WTC11 (cell line): ENCODE data around the gene ATG4C. TPM values are rescaled to one million over a fixed set of nuclear protein-coding genes. Genes with fewer than 3 reads are reported as not detected.
"Not testable (repeated sequence)": the region's sequence is repeated elsewhere in the genome, so short reads cannot be mapped to it uniquely, and the experiment has no call there.

Experiments
- ATAC-seq: fragments of 200-7000 bp; cut with Tn5 transposase; 2 replicates; pipeline ENCODE4 v1.10.0; 2021; ENCODE audit warnings: mild to moderate bottlenecking, moderate library complexity
- CTCF ChIA-PET: fragments of 300-600 bp; sonication (Branson Sonifier 250); formaldehyde crosslinking; loops from one replicate; lab custom pipeline; 2021; ENCODE audit warnings: antibody characterized with exemption; lab: Charles Lee
- POLR2A ChIA-PET: fragments of 350-600 bp; sonication (Branson Sonifier 250); formaldehyde crosslinking; loops from one replicate; lab custom pipeline; 2021; ENCODE audit warnings: antibody characterized with exemption; lab: Charles Lee
- DNase-seq: peaks from one replicate; pipeline ENCODE4 v3.0.0; 2021; ENCODE audit warnings: low spot score
- H3K27ac Mint-ChIP-seq: 2 replicates; pipeline ENCODE4 v1.8.0; 2021; ENCODE audit warnings: mixed read lengths
- H3K27me3 Mint-ChIP-seq: 2 replicates; pipeline ENCODE4 v1.8.0; 2021; ENCODE audit warnings: low read depth, mild to moderate bottlenecking, moderate library complexity, mixed read lengths
- H3K36me3 Mint-ChIP-seq: 2 replicates; pipeline ENCODE4 v1.8.0; 2021; ENCODE audit warnings: mixed read lengths
- H3K4me1 Mint-ChIP-seq: 2 replicates; pipeline ENCODE4 v1.8.0; 2022; ENCODE audit warnings: mixed read lengths
- H3K4me3 Mint-ChIP-seq: 2 replicates; pipeline ENCODE4 v1.8.0; 2021; ENCODE audit warnings: mild to moderate bottlenecking, moderate library complexity, mixed read lengths
- H3K9me3 Mint-ChIP-seq: 2 replicates; pipeline ENCODE4 v1.8.0; 2021; ENCODE audit warnings: mixed read lengths
- ELF4 ChIP-seq: sonication (generic); formaldehyde crosslinking; IDR thresholded peaks from 2 replicates; pipeline ENCODE4 v1.8.1; 2022; ENCODE audit warnings: low read depth, mild to moderate bottlenecking, moderate library complexity, missing genetic modification reagents
- HMGA2 ChIP-seq: fragments of 250-450 bp; sonication (Bioruptor Pico); IDR thresholded peaks from 2 replicates; pipeline ENCODE4 v1.4.0; 2021; ENCODE audit warnings: mild to moderate bottlenecking, moderate library complexity
- MXD4 ChIP-seq: fragments of 250-450 bp; sonication (Bioruptor Pico); IDR thresholded peaks from 2 replicates; pipeline ENCODE4 v1.8.0; 2021; ENCODE audit warnings: mild to moderate bottlenecking, moderate library complexity, borderline replicate concordance
- NFATC4 ChIP-seq: fragments of 250-450 bp; sonication (Bioruptor Pico); IDR thresholded peaks from 2 replicates; pipeline ENCODE4 v1.9.0; 2021; ENCODE audit warnings: mild to moderate bottlenecking
- NFE2L1 ChIP-seq: sonication (generic); formaldehyde crosslinking; IDR thresholded peaks from 2 replicates; pipeline ENCODE4 v1.8.1; 2023; ENCODE audit warnings: missing genetic modification reagents
- SMAD4 ChIP-seq: sonication (generic); formaldehyde crosslinking; IDR thresholded peaks from 2 replicates; pipeline ENCODE4 v1.8.0; 2022; ENCODE audit warnings: mild to moderate bottlenecking, missing genetic modification reagents
- SOX15 ChIP-seq: fragments of 250-450 bp; sonication (Bioruptor Pico); IDR thresholded peaks from 2 replicates; pipeline ENCODE4 v1.9.0; 2021; ENCODE audit warnings: mild to moderate bottlenecking
- ZNF121 ChIP-seq: sonication (generic); formaldehyde crosslinking; IDR thresholded peaks from 2 replicates; pipeline ENCODE4 v1.8.0; 2023; ENCODE audit warnings: missing genetic modification reagents
- ZNF317 ChIP-seq: sonication (generic); formaldehyde crosslinking; IDR thresholded peaks from 2 replicates; pipeline ENCODE4 v1.8.1; 2023; ENCODE audit warnings: low read depth, mild to moderate bottlenecking, moderate library complexity, missing genetic modification reagents, borderline replicate concordance
- ZNF423 ChIP-seq: fragments of 250-450 bp; sonication (Bioruptor Pico); IDR thresholded peaks from 2 replicates; pipeline ENCODE4 v2.1.2; 2022; ENCODE audit warnings: mild to moderate bottlenecking, moderate library complexity
- total RNA-seq: library from RNA; stranded (reverse); gene quantifications from 3 replicates; pipeline ENCODE4 v1.2.3, GENCODE V29; 2021
- TF ChIP-seq, protein P1 (sequence below): sonication (generic); formaldehyde crosslinking; conservative IDR thresholded peaks from 2 replicates; pipeline ENCODE4 v1.8.1; 2023; ENCODE audit warnings: mild to moderate bottlenecking, low read depth, missing genetic modification reagents, moderate library complexity
- TF ChIP-seq, protein P2 (sequence below): sonication (generic); formaldehyde crosslinking; IDR thresholded peaks from 2 replicates; pipeline ENCODE4 v1.8.1; 2022; ENCODE audit warnings: low read depth, mild to moderate bottlenecking, moderate library complexity, missing genetic modification reagents, borderline replicate concordance
- TF ChIP-seq, protein P3 (sequence below): sonication (generic); formaldehyde crosslinking; IDR thresholded peaks from 2 replicates; pipeline ENCODE4 v1.8.0; 2022; ENCODE audit warnings: mild to moderate bottlenecking, missing genetic modification reagents

ATG4C gene
- total RNA-seq, 1 experiment from 2014 or later, result 16.6 TPM

DNA sequence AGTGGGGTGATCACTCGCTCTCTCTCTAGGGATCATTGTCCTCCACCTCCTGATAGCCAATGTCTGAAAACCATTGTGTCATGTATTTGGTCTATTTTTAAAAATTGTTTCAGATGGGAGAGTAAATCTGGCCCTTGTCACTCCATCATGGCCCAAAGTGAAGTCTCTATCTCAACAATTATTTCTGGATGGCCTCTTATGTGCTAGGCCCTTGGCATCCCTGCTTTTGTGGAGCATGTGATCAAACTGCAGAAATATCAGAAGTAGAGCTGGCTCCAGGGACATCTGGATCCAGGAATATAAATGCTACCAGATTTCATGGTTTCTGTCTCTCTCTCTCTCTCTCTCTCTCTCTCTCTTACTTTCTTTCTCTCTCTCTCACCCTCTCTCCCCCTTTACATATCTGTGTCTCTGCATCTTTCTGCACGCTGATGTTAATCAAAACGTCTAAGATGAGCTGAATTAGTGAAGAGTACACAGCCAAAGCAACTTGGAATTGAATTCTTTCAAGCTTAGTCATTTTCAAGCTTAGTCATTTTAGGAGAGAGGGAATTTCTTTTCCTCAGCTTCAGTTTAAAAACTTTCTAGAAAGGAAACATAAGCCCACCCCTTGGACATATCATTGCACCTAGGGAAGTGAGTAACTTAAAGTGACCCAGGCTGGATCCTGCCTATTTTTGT is 48.3 kb upstream of the ATG4C start (continued):
- TF ChIP-seq ZNF317 (CRISPR knock-in tag), result no peak
- TF ChIP-seq NFE2L1, result no peak
- no peak for TF ChIP-seq NFATC4
- no peak for TF ChIP-seq SOX15 (CRISPR knock-in tag)
- no peak for TF ChIP-seq ZNF423 (CRISPR knock-in tag)
- TF ChIP-seq SMAD4 (CRISPR knock-in tag), result no peak
- TF ChIP-seq, protein P1, sequence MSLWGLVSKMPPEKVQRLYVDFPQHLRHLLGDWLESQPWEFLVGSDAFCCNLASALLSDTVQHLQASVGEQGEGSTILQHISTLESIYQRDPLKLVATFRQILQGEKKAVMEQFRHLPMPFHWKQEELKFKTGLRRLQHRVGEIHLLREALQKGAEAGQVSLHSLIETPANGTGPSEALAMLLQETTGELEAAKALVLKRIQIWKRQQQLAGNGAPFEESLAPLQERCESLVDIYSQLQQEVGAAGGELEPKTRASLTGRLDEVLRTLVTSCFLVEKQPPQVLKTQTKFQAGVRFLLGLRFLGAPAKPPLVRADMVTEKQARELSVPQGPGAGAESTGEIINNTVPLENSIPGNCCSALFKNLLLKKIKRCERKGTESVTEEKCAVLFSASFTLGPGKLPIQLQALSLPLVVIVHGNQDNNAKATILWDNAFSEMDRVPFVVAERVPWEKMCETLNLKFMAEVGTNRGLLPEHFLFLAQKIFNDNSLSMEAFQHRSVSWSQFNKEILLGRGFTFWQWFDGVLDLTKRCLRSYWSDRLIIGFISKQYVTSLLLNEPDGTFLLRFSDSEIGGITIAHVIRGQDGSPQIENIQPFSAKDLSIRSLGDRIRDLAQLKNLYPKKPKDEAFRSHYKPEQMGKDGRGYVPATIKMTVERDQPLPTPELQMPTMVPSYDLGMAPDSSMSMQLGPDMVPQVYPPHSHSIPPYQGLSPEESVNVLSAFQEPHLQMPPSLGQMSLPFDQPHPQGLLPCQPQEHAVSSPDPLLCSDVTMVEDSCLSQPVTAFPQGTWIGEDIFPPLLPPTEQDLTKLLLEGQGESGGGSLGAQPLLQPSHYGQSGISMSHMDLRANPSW (CRISPR knock-in tag), result no peak
- TF ChIP-seq, protein P2, sequence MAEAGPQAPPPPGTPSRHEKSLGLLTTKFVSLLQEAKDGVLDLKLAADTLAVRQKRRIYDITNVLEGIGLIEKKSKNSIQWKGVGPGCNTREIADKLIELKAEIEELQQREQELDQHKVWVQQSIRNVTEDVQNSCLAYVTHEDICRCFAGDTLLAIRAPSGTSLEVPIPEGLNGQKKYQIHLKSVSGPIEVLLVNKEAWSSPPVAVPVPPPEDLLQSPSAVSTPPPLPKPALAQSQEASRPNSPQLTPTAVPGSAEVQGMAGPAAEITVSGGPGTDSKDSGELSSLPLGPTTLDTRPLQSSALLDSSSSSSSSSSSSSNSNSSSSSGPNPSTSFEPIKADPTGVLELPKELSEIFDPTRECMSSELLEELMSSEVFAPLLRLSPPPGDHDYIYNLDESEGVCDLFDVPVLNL (CRISPR knock-in tag), result no peak
- no peak for TF ChIP-seq HMGA2 (CRISPR knock-in tag)
- no peak for TF ChIP-seq ZNF121 (CRISPR knock-in tag)
- TF ChIP-seq ELF4, result no peak
- no peak for TF ChIP-seq MXD4

DNA sequence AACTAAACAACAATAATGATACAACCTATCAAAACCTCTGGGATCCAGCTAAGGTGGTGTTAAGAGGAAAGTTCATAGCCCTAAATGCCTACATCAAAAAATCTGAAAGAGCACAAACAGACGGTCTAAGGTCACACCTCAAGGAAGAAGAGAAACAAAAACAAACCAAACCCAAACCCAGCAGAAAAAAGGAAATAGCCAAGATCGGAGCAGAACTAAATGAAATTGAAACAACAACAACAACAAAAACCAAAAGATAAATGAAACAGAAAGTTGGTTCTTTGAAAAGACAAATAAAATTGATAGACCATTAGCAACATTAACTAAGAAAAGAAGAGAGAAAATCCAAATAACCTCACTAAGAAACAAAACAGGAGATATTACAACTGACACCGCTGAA is 43.2 kb upstream of the ATG4C start:
- Mint-ChIP-seq H3K9me3 (peaks cover 14% of the 10 kb centered on the region), H3K4me1 (peaks cover 20% of the 10 kb centered on the region)
- CTCF ChIA-PET, DNase-seq, H3K27me3 Mint-ChIP-seq, H3K27ac Mint-ChIP-seq, H3K36me3 Mint-ChIP-seq, H3K4me3 Mint-ChIP-seq, POLR2A ChIA-PET, ATAC-seq: not testable (repeated sequence)

DNA sequence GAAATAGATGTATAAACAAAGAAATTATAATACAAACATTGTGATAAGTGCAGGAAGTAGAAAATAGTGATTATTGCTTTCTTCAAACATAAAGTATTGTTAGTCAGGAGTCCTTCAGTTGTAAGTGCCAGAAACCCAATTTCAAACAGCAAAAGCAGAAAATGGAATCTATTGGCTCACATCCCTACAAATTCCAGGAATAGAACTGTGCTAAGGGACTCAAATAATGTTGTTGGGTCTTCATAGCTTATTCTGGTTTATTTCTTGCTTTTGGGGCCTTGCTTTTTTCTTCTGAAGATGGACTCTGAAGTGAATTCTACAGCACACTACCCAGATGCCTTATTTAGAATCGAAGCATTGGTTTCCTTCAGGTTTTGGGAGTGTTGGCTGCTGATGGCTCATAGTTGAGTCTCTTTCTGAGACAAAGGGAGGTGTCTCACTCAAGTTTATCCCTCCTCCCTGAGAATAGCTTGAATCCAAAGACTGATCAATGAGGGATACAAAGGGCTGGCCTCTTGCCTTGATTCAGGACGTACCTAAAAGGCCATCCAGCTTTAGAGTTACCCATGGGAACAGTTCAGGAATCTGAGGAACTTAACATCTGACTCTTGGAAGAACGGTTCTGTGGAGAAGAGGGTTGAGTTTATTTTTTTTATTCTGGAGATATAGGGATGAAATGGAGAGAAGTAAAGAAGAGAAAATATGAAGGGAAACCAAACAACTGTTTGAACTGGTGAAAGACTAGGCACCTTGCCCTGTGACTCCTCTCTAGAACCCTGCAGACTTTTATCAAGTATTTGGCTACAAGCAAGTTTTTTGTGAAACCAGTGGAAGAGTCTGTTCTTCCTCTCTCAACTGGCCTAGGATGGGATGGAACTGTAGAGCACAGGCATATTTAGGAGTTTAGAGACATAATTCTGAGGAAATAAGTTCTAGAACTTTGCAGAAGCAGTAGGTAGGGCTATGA is 39.0 kb upstream of the ATG4C start:
- POLR2A ChIA-PET, result interaction anchor here (0.6 kb wide), 1 partner anchor 286 kb away, joined by 6 read pairs; no protein-coding TSS in a partner anchor

More for the DNA sequence above, 39.0 kb upstream of the ATG4C start:
- Mint-ChIP-seq H3K4me3 (no peak overlapping the region), H3K36me3 (peaks cover 4% of the 10 kb centered on the region; the same call in 1 of the 2 replicates), H3K4me1 (peaks cover 13% of the 10 kb centered on the region), H3K27me3 (peaks cover 6% of the 10 kb centered on the region; the same call in 1 of the 2 replicates), H3K27ac (no peak overlapping the region), H3K9me3 (peaks cover 20% of the 10 kb centered on the region)
- DNase-seq (no peak), ATAC-seq (no peak)
- no peak for TF ChIP-seq ZNF423 (CRISPR knock-in tag)
- TF ChIP-seq, protein P3, sequence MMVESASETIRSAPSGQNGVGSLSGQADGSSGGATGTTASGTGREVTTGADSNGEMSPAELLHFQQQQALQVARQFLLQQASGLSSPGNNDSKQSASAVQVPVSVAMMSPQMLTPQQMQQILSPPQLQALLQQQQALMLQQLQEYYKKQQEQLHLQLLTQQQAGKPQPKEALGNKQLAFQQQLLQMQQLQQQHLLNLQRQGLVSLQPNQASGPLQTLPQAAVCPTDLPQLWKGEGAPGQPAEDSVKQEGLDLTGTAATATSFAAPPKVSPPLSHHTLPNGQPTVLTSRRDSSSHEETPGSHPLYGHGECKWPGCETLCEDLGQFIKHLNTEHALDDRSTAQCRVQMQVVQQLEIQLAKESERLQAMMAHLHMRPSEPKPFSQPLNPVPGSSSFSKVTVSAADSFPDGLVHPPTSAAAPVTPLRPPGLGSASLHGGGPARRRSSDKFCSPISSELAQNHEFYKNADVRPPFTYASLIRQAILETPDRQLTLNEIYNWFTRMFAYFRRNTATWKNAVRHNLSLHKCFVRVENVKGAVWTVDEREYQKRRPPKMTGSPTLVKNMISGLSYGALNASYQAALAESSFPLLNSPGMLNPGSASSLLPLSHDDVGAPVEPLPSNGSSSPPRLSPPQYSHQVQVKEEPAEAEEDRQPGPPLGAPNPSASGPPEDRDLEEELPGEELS, result no peak
- CTCF ChIA-PET, result interaction anchor here (1.4 to 1.8 kb wide), 3 partner anchors 214 to 309 kb away, joined by 5 to 16 read pairs (median 7); no protein-coding TSS in a partner anchor
